Measurements from ENCODE around the gene COG1.

COG1 gene

DNA sequence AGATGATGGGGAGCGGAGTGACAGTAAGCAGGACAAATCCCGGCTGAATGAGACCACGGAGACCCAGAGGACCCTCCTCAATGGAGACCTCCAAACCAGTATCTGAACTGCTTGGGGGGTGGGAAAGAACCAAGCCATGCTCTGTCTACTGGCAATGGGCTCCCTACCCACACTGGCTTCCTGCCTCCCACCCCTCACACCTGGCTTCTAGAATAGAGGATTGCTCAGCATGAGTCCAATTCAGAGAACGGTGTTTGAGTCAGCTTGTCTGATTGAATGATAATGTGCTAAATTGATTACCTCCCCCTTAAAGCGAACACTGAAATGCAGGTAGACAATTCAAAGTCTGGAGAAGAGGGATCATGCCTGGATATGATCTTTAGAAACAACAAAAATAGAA, 22.5 kb upstream of the COG1 start:
- DNase-seq, result no peak

DNA sequence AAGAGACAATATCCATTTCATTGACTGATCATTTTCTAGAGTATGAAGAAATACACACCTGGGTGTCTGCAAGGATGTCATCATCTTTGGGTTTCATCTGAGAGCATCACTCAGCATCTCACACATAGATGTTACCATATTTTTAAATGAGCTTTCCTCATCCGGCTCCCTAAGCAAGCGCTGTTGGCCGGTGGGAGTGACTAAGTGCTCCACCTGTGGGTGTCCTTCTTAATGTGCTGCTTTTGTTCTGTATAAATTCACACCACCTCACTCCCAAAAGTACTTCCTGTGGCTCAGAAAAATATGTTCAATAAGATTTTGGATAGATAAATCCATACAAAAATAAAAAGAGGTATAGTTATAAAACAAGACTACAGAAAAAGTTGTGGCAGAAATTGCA, 20.6 kb upstream of the COG1 start:
- DNase-seq, result no peak

DNA sequence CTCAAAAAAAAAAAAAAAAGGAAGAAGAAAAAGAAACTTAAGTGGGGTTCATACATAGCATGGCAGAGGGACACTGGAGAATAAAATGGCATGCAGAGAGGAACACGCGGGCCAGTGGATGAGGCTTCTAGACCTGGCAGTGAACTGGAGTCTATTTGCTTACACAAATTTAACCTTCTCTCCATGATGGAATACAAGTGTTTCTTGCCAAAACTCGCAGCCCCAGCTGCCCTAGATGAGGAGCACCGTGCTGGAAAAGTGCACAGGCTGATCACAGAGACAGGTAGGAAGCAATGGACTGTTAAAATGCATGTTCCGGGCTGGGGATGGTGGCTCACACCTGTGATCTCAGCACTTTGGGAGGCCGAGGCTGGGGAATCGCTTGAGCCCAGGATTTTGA, 18.7 kb upstream of the COG1 start:
- no peak for DNase-seq

DNA sequence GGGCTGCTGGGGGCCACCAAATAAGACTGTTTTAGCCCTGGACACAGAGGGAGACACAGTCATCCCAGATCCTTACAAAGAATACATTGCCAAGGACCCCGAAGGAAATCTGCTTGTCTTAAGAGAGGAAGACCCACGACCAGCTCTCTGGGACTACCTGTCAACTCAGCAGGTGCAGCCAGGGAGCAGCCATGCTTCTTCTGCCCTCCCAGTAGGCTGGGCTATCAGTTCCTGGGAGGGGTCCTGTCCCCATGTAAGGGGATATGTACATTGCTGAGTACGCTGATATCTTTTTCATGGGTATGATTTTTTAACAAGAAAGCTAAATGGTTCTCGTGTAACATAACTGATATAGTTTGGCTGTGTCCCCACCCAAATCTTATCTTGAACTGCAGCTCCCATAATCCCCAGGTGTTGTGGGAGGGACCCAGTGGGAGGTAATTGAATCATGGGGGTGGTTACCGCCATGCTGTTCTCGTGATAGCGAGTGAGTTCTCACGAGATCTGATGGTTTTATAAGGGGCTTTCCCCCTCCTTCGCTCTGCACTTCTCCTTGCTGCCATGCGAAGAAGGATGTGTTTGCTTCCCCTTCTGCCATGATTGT, 16.8 kb upstream of the COG1 start:
- no peak for DNase-seq

DNA sequence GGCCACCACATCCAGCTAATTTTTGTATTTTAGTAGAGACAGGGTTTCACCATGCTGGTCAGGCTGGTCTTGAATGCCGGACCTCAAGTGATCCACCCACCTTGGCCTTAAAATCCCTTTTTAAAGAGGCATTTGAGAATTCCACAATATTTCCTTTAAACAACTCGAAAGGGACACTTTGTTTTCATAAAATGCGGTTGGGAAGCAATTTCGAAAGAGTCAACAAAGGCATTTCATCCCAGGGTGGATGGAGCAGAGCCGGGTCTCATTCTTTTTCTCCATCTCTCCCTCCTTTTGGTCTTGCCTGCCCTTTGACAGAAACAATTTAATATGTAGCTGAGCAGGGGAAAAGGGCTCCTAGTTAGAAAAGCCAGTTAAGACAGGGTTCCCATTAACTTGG, 13.5 kb upstream of the COG1 start:
- no peak for DNase-seq

DNA sequence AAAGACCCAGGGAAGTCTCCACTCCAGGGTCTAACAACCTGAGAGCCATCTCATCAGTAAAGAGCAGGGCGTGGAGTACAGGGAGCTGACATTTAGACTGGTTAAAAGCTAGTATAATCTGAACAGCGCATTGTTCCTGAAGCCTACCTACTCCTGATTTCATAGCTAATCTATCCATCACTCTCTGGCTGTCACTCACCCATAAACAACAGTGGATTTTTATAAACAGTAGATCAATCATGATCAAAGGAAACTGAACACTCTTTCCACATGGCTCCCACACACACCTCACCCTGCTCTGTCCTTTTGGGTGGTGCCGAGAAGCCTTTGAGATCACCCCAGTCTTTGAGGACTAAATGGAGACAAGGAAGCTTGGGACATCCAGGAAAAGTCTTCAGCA, 13.0 kb upstream of the COG1 start:
- no peak for DNase-seq

DNA sequence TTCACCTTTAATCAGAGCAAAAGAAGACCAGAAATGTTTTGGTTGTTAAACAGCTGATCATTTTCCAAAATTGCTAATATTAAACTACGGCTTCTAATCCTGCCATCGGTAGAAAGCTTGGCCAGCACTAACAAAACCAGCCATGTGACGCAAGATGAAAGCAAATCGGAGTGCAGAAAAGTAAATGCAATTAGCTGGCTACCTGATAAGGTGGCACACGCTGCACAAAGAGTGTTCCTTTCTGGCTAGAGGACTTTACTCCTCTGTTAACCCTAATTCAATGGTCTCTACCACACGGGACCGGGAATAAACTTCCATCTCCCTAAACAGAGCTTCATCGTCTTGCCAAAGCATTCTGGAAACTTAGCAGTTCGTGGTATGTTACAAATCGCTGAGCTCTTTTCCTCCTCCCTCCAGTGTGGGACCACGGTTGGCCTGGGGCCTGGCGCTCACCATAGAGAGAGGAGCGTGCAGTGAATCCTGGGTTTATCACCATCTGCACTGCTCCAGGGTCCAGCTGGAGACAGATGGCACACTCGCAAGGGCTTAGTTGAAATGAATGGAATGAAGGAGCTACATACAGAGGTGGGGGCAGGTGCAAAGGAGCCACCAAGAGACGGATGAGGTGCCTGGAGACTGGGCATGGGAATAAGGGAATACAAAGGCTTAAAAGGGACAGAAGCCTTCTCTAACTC, 10.1 kb upstream of the COG1 start:
- no peak for DNase-seq

DNA sequence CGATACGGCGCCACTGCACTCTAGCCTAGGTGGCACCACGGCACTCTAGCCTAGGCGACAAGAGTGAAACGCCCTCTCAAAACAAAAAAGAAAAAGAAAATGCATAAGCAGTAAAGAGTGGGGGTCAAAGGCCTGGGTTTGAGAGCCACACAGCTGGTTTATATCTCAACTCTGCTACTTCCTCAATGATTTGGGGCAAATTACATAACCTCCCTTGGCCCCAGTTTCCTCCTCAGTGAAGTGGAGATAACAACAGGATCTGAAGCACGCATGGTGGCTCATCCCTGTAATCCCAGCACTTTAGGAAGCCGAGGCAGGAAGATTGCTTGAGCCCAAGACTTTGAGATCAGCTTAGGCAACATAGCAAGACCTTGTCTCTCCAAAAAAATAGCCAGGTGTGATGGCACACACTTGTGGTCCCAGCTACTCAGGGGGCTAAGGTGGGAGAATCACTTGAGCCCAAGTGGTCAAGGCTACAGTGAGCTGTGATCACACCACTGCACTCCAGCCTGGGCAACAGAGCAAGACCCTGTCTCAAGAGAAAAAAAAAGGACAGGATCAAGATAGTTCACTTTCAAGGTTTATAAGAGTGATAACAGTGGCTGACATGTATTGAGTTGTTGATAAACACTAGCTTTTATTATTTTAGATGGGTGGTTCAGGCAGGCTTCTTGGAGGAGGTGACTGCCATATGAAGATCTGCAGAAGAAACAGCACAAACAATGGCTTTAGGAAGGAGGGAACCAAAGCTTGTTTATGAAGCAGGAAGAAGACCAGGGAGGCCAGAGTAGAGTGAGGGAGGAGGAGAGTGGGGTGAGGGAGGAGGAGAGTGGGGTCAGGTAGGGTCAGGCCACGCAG, 8.5 kb upstream of the COG1 start:
- DNase-seq, result no peak

DNA sequence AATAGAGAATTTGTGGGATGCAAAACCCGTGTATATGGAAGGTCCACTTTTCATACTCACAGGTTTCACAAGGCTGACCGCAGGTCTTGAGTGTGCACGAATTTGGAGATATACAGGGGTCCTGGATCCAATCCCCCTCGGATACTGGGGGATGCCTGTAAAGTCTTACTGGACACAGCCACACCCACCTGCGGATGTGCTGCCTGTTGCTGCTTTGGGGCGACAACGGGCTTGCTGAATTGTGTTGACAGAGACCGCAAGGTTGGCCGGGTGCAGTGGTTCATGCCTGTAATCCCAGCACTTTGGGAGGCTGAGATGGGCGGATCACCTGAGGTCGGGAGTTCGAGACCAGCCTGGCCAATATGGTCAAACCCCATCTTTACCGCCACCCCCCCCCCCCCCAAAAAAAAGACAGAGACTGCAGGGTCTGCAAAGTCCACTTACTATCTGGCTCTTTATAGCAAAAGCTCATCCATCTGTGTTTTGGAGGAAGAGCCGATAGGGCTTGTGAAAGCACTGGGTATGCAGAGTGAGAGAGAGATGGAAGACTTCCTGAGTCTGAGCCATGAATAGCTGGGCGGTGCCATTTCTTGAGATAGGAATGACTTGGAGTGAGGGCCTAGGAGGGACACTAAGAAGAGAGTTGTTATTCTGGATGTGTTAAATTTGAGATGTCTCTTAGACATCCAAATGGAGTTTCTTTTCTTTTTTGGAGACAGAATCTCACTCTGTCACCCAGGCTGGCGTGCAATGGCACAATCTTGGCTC, 6.4 kb upstream of the COG1 start:
- DNase-seq, result no peak

DNA sequence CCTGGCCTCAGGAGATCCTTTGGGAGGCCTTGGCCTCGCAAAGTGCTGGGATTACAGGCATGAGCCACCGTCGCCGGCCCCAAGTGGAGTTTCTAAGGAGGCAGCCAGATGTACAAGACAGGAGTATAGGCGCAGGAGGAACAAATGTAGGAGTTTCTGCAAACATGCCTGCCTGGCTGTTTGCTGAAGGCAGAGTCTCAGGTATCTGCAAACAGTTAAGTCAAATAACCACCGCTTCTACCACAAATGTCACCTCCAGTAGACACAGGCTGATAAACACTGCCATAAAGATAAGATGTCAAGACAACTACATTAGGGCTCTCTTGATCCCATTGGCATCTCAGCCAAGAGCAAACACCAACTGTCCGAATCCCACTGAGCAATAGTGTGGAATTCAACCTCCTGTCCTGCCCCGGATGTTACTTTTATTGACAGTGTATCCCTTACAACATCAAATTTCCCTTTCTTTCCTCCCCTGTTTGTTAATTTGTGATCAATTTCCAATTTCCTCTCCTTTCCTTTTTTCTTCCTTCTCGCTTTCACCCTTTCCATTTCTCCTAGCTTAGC, 5.6 kb upstream of the COG1 start:
- no peak for DNase-seq

DNA sequence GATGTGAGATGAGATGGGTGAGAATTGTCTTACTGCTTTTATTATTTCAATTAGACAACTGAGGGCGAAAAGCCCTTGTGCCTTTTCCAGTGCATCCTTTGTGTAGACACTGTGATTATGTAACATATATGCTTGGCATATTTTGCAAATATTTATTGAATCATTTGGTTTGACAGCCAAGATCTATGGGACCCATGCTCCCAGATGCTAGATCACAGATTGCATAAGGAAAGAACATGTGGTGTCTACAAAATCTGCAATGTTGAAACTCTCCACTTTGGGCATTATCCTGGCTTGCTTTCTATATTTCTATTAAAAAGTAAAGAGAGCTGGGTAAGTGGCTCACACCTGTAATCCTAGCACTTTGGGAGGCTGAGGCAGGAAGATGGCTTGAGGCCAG, 4.8 kb upstream of the COG1 start:
- no peak for DNase-seq

DNA sequence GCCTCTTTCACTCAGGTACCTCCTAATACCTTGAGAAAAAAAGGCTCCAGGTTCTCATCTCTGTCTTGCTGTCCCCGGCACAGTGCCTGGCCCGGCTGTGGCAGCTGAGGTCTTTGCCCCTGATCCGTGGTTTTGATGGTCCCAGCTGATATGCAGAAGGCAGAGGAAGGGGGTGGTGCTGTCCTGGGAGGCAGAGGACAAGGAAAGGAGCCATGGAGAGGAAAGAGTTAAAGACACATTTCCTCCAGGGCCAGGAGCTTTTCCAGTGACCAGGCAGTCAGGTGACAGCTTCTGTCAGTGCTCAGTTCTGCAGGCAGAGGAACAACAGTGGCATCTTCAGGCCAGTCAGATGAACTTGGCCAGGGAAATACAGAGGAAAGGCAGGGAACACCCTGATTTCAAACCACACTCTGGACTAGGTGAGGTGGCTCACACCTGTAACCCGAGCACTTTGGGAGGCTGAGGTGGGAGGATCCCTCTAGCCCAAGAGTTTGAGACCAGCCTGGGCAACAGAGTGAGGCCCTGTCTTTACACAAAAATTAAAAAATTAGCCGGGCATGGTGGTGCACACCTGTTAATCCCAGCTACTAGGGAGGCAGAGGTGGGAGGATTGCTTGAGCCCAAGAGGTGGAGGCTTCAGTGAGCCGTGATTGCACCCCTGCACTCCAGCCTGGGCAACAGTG, 3.3 kb upstream of the COG1 start:
- DNase-seq, result peak in 1 of 2 experiments; percentile 65

DNA sequence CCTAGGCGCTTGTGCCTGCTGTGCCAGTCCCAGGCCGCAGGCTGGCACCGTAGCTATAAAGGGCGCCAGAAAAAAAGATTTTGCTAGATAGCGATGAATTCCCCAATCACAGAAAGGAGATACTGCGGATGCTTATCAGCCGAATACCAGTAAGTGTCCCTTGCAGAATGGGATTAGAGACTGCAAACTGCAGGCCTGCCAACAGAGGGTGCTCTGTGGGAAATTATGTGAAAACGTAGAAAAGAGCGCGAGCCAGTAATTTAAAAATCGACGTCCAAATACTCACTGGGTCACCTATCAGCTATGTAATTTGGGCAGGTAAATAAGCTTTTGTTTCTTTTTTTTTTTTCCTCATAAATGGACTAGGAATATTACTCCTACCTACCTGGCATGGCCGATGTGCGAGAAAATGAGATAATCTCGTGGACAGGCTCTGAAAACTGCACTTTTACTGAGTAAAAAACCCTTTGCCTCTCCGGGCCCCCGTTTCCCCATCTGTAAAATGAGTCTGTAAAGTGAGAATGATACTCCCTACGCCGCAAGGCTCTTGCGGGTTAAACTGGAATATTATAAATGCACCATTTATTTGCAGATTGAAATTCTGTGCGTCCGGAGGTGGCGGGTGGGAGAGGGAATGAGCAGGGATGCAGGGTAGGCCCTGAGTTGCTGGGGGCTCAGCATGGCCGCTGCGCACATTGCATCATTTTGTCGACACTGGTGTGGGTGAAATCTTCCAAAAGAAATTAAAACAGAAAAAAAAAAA, 1.2 kb upstream of the COG1 start:
- peak; percentile 36 to 67 for DNase-seq

DNA sequence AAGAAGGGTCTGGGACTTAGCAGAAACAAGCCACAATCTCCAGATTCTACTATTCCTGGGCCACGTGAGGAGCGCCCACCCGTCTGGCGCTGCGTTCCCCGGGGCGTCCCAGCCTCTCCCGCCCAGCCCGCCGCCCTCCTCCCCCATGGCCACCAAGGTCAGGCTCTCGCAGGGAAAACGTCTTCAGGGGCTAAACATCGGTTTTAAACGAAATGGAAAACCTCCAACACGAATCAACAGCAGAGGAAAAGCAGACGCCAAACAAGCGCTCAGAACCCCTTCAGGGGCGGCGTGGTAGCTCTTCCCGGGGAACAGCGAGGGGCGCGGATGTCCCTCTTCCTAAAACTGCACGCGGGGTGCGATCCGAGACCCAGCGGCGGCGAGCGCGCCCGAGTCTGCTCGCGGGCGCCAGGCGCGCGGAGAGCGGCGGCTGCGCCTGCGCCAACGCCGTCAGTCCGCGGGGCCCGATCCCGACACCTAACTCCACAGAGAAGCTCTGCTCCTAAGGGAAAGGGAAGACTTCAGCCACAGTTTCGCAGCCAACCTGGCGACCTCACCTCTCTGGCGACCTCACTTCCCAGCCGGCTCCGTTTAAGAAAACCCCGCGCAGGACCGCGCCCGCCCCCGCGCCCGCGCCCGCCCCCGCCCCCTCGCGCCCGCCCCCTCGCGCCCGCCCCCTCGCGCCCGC, 505 bp upstream of the COG1 start:
- peak; percentile 50 to 84 for DNase-seq

DNA sequence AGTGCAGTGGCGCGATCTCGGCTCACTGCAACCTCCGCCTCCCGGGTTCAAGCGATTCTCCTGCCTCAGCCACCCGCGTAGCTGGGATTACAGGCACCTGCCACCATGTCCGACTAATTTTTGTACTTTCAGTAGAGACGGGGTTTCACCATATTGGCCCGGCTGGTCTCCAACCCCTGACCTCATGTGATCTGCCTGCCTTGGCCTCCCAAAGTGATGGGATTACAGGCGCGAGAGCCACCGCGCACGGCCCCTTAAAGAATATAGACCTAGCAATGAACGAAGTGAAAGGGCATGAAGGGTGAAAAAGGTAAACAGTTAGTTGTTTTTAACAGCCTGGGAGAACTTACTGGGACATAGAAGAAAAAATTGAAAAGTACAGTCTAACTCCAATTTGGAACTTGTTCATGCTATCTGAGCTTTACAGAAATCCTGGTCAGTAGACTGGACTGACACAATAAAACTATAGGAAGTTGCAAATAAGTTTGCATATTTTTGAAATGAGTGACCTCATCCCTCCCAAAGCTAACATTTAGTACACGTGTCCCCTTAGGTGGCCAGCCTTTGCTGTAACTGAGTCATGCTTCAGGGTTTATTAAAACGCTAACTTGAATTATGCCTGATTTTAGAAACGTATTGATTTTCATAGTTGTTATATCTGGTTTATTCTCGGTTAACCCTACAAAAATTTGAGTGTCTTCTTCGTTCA, 1.8 kb downstream of the COG1 start:
- no peak for DNase-seq

DNA sequence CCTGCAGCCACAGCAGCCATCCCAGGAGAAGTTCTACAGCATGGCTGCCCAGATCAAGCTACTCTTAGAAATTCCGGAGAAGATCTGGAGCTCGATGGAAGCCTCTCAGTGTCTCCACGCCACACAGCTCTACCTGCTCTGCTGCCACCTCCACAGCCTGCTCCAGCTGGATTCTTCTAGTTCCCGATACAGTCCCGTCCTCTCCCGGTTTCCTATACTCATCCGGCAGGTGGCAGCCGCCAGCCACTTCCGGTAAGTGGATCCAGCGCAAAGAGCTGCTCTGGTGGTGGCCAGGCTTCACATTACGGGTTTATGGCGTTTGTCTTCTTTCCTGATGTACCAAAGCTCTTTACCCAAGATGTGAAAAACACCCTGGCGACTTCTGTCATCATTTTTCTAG, 3.6 kb downstream of the COG1 start:
- no peak for DNase-seq

DNA sequence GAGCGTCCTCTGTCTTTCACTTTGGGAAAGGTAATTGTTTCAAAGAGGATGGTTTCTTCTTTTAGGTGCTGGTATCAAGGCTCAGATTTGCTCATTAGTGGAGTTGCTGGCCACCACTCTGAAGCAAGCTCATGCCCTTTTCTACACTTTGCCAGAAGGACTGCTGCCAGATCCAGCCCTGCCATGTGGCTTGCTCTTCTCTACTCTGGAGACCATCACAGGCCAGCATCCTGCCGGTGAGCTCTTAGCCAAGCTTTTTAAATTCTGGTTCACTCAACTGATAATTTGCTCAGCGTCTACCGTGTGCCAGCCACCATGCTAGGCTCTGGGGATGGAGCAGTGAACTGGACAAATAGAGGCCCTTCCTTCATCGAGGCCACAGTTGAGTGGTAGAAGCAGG, 4.3 kb downstream of the COG1 start:
- DNase-seq, result no peak

DNA sequence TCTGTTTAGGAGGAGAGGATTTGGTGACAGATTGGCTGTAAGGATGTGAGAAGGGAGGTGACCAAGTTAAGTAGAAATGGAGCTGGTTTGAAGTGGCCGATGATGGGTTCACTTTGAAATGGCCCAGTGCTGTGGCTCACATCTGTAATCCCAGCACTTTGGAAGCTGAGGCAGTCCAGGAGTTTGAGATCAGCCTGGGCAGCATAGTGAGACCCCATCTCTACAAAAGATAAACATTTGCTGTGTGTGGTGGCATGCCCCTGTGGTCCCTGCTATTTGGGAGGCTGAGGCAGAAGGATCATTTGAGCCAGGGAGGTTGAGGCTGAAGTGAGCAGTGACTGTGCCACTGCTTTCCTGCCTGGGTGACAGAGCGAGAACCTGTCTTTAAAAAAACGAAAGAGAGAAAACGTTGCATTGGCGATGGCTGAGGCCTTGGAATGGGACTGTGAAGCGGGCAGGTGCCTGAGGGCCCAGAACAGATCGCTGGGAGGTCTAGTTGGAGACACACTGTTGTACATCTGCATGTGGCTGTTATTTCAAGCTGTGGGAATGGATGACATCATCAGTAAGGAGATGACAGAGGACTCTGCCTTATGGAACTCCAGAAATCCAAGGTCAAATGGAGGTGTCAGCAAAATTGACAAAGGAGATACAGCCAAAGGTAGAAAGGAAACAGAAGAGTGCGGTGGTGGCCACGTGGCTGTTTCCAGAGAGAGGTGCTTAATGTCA, 5.5 kb downstream of the COG1 start:
- no peak for DNase-seq

DNA sequence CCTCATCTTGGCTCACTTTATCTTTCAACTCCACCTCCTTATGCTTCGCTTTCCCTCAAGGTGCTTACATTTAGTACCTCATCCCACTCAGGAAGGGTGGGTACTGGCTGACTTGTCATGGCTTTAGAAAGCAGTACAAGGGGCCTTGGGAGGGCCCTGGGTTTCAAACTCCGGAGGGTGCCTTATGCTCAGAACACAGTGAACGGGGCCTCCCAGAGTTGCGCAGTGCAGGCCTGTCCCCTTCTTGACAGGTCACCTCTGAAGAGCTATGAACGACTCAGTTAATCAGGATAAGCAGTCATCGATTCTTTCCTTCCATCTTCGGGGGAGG, 6.0 kb downstream of the COG1 start:
- no peak for DNase-seq
